HTERT RPE-1 (cell line): ENCODE measurements around the gene DLG4.
"Not testable (repeated sequence)": the region's sequence is repeated elsewhere in the genome, so short reads cannot be mapped to it uniquely, and the experiment has no call there.

Experiments used
- in situ Hi-C: fragments of 300-500 bp; cut with MboI; formaldehyde crosslinking; loops from 4 replicates; pipeline ENCODE4 v1.14.3; 2020; ENCODE audit warnings: low sequenced_read_pairs

The DLG4 gene

DNA sequence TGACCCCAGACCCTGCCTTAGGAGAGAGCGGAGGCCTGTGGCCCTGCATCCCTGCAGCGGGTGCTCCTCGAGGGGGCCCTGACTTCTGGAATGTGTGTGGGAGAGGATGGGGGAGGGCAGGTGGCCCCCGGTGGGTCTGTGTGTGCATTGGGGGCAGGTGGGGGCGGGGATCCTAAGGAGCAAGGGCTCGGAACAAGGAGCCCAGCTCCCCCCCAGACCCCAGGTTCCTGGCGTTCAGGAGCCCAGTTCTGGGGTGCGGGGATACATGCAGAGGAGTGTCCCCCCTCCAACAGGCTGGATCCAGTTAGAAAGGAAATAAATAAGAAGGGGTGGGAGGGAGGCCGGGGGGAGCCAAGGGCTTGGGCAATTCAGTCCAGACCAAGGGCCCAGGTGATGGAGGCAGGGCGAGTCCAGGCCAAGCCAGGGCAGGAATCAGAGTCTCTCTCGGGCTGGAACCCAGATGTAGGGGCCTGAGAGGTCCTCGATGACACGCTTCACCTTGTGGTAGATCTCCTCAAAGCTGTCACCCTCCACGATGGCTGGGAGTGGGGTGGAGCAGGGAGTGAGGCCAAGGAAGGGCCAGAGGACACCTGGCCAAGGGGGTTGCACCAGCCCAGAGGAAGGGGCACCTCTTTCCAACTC is 29.2 kb downstream of the DLG4 start:
- in situ Hi-C loops: no loop called here

DNA sequence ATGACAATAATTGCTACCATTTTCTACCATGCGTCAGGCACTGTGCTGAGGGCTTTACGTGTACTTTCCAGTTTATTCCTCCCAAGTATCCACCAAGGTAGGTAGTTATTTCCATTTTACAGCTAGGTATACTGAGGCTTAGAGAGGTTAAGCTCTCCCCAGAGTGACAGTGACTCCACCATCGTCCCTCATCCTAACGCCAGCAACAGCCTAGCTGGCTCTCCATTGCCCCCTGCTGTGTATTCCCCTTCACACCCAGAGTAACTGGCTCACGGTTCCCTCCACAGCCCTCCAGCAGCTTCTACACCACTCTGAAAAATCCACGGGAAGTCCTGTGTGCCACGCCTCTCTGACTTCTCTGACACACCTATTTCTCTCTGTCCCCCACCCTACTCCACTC is 33.4 kb downstream of the DLG4 start:
- in situ Hi-C loops: no loop called here

DNA sequence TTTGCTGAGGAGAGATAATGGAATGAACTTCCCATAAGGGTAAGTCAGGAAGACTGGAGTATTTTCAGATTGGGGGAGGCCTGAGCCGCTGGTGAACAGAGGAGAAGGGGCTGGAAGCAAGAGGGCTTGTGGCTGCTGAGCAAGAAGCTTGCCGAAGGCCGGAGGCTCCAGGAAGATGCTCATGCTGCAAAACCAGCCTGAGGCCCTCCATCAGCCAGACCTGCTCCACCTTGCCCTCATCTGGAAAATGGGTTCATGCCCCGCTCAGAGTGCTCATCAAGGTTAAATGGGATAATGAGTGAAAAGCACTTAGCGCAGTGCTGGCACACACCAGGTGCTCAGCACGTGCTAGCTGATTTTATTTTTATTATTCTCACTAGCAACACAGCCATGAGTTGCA is 35.0 kb downstream of the DLG4 start:
- in situ Hi-C loops: no loop called here

DNA sequence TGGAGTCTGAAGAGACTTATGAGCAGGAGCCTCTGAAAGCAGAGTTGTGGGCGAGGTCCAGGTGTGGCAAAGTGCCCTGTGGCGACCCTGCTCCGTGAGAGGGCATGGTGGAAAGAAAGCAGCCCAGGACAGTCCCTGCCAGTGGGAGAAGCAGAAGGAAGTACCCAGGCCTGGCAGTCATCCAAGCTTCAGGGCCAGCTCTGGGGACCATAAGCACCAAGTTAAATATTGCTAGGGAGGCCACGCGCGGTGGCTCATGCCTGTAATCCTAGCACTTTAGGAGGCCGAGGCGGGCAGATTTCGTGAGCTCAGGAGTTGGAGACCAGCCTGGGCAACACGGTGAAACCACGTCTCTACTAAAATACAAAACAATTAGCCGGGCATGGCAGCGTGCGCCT is 35.5 kb downstream of the DLG4 start:
- in situ Hi-C loops: no loop called here

DNA sequence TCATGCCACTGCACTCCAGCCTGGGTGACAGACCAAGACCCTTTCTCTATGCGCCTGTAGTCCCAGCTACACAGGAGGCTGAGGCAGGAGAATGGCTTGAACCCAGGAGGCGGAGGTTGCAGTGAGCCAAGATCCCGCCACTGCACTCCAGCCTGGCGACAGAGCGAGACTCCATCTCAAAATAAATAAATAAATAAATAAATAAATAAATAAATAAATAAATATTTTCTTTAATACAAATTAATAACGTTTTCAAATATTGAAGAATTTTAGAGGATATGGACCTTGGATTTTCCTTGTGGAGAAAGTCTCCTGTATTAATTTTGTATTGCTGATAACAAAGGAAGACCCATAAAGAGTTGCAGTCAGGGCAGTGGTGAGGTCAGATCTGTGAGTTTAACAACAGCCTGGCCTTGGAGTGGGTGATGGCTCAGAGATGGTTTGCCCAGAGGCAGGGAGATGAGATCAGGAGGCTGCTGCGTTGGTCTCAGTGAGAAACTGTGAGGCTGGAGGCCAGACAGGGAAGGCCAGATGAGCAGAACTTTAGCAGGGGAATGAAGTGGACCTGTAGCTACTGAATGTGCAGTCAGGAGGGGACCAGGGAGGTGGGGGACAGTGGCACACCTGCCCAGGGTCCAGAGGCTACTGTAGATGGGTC is 36.1 kb downstream of the DLG4 start:
- in situ Hi-C loops: no loop called here

DNA sequence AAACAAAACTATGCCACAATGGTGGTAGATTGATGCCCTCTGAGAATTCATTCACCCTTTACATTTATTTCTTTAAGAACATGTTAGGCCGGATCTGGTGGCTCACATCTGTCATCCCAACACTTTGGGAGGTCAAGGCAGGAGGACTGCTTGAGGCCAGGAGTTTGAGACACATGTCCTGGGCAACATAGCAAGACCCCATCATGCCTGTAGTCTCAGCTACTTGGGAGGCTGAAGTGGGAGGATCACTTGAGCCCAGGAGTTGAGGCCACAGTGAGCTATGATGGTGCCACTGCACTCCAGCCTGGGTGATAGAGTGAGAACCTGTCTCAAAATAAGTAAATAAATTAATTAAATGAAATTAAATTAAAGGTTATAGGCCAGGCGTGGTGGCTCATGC is 37.5 kb downstream of the DLG4 start:
- in situ Hi-C loops: not testable (repeated sequence)

DNA sequence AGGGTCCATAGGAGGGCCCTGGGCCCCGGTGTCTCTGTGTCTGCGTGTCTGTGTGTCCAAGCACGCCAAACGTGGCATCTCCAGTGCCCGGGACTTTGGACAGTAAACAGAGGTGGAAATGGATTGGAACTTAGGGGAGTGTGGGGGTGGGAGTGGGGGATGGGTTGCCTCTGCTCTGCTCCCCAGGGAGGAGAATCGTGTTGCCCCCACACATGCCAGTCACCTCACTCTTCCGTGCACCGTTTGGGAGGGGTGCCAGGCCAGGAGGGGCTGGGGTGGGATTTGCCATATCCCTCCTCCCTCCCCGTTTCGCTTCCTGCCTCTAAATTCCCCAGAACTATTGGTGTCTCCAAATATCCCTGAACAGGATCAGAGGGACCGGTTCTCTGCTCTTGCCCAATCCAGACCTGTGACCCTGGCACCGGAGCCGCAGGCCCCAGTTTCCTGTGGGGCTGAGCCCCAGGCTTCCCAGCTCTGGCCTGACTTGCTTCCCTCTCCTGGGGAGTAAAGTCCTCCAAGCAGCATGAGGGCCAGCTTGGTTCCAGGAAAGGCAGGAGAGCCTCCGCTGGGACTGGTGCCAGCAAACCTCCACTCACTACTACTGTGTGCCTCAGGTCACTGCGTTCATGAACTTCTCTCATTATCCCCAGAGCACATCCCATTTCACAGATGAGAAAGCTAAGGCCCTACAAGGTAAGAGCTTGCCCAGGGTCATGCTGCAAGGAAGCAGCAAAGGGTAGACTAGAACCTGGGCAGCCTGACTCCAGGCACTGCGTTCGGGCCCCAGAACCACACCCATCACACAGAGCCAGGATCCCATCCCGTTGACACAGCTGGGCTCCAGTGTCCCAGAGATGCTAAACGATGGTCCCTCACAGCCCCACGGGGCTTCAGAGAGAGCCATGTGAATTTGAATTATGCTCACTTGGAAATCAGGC is 40.0 kb downstream of the DLG4 start, which contains the start of gene ASGR1:
Gene ASGR1, minus strand, starts transcription at position 54 of the 938 bp plus-strand sequence. CDS start 807 bp downstream, outside the sequence.
- in situ Hi-C loops: no loop called here

DNA sequence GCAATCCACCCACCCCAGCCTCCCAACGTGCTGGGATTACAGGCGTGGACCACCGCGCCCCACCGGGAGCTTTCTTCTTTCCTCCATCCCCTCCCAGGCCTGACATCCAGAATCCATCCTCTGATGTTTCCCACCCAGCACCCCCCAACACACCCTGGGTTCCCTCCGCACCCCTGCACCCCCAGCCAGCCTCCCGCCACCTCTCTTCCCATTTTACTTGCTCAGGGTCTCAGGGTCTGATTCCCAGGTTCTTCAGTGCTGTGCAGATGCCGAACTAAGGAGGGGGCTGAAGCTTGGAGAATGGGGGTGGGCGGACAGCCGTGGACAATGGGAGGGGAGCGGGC is 40.7 kb downstream of the DLG4 start:
- in situ Hi-C loops: no loop called here

DNA sequence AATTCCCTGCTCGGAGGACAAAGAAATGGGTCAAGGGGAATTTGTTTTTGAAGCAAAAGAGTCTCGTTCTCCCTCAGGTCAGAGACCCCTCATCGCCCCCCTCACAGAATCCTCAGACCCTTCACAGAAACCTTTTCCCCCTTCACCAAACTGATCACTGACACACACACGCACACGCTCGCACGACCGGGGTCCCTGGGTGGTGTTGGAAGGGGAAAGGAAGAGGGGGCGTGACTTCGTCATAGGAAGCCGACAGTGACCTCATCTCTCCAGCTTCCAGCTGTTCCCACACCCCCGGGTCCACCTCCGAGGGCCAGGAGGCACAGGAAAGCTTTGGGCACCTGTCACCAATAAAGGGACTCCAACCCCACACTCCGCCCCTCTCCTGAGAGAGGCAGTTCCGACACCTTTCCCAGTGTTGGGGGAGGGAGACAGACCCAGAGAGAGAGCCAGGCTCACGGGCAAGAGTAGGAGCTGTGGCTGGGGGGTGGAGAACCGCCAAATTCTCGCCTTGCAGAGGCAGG is 41.6 kb downstream of the DLG4 start:
- in situ Hi-C loops: no loop called here

DNA sequence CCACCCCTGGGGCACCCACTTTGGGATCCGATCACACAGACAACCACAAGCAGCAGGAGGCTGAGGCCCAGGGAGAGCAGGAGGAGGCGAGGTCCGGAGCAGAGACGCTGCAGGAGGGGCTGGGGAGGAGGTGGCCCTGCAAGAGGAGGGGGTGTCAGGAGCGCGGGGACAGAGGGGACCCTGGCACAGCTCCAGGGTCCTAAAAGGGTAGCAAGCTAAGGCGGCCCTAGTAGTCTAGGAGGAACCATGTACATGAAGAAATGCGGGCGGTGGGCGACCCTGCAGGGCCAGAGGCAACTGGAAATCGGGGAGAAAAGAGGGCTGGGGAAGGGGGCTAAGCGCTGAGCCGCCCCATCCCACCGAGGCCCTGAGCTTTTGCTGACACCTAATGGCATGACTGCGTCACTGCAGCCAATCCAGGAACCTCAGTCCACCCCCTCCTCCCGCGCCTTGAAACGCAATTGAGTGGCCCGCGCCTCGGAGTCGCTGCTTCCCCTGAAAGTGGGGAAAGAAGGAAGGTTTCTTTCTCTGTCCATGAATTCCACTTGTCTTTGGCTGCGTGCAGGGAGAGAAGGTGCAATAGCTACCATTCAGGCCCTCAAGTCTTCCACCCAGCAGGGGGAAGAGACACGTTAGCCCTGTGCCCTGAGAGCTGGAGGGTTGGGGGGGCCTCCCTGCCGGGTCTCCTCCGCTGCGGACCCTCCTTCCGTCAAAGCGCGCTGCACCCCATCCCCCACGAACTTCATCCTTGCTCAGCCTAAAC is 42.3 kb downstream of the DLG4 start:
- in situ Hi-C loops: no loop called here

DNA sequence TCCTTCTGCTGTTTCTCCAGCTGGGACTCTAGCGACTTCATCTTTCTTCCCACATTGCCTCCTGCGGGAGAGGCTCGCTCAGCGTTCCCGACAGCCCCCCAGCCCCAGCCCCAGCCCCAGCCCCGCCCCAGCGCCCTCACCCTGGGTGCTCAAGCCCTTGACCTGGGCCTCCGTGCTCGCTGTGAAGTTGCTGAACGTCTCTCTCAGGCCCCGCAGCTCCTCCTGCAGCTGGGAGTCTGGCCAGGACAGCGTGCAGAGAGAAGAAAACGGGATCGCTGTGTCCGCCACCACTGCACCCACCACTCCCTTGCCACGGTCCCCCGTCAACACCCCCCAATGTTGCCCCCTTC is 42.8 kb downstream of the DLG4 start:
- in situ Hi-C loops: no loop called here

DNA sequence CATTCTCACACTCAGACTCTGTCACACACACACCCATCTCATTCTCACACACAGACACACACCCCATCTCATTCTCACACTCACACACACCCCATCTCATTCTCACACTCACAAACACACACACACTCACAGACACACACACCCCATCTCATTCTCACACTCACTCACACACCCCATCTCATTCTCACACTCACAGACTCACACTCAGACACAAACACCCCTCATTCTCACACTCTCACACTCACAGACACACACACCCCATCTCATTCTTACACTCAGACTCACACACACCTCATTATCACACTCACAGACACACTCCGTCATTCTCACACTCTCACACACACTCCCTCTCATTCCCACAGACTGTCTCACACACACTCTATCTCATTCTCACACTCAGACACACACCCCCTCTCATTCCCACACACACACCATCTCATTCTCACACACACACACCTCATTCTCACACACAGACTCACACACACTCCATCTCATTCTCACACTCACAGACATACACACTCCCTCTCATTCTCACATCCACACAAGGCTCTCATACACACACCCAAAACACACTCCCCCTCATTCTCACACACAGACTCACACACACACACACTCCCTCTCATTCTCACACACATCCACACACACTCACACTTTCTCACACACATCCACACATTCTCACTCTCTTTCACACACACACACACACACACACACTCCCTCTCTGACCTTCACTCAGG is 43.4 kb downstream of the DLG4 start:
- in situ Hi-C loops: no loop called here

DNA sequence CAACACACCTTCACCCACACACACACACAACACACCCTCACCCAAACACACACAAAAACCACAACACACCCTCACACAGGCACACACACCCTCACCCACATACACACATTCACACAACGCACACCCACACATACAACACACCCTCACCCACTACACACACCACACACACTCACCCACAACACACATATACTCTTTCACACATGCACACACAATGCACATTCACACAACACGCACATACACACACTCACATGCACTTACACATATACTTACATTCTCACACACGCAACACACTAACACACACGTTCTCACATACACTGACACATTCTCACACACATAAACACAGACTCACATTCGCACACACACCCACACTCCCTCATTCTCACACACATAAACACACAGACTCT is 44.3 kb downstream of the DLG4 start:
- in situ Hi-C loops: no loop called here

DNA sequence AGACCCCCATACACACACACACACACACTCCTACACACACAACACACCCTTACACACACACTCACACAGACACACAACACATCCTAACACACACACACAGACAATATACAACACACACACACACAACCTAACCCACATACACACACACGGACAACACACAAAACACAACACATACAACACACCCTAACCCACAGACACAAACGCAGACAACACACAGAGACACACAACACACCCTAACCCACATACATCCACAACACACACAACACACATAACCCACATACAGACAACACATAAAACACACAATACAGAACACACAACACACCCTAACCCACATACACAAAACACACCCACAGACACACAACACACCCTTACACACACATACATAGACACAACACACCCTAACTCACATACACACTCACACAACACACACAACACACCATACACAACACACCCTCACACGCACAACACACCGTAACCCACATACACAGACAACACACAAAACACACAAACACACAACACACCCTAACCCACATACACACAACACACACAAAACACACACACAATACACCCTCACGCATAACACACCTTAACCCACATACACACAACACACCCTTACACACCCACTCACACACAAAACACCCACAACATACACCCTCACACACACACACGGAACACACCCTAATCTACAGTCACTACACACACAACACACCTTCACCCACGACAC is 44.9 kb downstream of the DLG4 start:
- in situ Hi-C loops: no loop called here

DNA sequence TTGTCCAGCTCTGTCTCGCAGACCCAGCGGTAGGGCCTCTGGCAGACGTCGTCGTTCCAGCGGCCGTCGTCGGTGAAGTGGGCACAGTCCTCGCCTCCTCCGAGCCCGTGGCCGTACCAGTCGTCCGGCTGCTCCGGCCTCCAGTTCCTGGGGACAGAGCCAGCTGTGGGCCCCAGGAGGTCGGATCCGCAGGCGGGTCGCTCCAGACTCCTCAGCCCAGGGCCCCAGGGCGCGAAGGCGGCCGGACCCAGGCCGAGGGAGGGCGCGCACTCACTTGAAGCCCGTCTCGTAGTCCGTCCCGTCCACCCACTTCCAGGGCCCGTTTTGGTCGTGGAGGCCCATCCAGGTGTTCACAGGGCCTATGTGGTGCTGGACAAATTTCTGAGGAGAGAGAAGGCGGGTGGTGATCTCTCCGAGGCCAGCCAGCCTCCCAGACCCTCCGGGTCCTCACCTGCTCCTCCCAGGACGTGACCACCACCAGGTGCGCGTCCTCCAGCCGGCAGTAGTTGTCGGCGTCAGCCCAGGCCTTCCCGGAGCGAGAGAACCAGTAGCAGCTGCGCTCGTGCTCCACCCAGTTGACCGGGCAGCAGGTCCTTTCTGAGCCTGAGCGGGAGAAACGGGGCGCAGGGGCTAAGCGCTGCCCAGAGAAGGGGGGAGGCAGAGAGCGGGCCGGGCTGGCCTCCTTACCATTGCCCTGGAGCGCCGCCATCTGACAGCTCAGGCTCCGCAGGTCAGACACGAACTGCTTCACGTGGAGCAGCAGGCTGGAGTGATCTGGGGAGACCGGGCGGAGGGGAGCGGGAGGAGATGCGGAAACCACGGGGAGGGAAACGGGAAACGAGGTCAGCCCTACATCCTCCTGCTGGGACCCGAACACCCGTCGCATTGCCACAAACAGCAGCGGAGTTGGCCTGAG is 45.7 kb downstream of the DLG4 start:
- in situ Hi-C loops: no loop called here

DNA sequence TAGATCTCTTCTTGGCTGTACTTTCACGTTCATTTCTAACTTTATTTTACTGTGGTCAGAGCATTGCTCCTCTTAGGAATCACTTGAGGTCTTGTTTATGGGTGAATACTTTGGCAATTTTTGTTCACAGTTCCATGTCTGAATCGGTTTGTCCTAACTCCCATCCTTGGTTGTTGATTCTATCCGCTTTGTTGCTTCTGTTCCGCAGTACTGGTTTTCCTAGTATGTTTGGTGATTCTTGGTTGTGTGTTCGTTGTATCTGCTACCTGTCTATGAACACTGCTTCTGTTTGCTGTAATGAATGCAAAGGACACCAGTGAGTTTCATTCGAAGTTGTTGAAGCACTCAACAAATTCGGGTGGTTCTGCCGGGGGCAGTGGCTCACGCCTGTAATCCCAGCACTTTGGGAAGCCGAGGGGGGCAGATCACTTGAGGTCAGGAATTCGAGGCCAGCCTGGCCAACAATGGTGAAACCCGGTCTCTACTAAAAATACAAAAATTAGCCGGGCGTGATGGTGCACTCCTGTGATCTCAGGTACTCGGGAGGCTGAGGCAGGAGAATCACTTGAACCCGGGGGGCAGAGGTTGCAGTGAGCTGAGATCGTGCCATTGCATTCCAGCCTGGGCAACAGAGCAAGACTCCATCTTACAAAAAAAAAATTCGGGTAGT is 47.0 kb downstream of the DLG4 start:
- in situ Hi-C loops: not testable (repeated sequence)

DNA sequence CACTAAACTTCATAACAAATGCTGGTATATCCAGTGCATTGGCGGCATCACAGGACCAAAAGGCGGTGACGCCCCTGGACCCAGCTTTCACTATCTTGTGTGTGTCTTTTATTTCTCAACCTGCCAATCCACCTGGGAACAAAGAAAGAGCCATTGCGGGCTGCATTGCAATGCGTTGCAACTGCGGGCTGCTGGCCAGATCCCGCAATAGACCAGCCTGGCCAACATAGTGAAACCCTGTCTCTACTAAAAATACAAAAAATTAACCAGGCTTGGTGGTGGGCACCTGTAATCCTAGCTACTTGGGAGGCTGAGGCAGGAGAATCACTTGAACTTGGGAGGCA is 50.1 kb downstream of the DLG4 start:
- in situ Hi-C loops: not testable (repeated sequence)
